Activated CD8-positive, alpha-beta memory T cell treated with anti-CD3 and anti-CD28 coated beads, Interleukin-2, amount 50 U/mL, for 4 hours (primary cell): Measurements from ENCODE around the gene RAD23A.

Source experiments
- DNase-seq: peaks from one replicate; pipeline ENCODE4 v3.0.0-alpha.2; 2020

RAD23A gene

GRCh38 chr19:12987190-12987589, 41.5 kb downstream of the RAD23A start:
- DNase-seq: no peak

- no peak for DNase-seq
Measured at GRCh38 chr19:12987781-12988180, 42.1 kb downstream of the RAD23A start.

- DNase-seq: no peak
Measured at GRCh38 chr19:12990431-12990830, 44.8 kb downstream of the RAD23A start.

- no peak for DNase-seq
Measured at GRCh38 chr19:12990853-12991252, 45.2 kb downstream of the RAD23A start.

- DNase-seq: no peak
Measured at GRCh38 chr19:12991296-12991695, 45.6 kb downstream of the RAD23A start.

GRCh38 chr19:12992729-12993128, 47.1 kb downstream of the RAD23A start:
- no peak for DNase-seq

GRCh38 chr19:12993562-12993961, 47.9 kb downstream of the RAD23A start:
- DNase-seq: no peak

GRCh38 chr19:12994701-12995595, 49.3 kb downstream of the RAD23A start, which contains the start of gene NFIX:
TSS of gene NFIX (plus strand) at chr19:12995475. CDS start at chr19:12995838, 363 bp downstream.
- peak; percentile 73 for DNase-seq

GRCh38 chr19:12995596-12996405, 50.1 kb downstream of the RAD23A start:
- DNase-seq: no peak

- DNase-seq: no peak
Measured at GRCh38 chr19:12996406-12997094, 50.9 kb downstream of the RAD23A start.

GRCh38 chr19:12997179-12997966, 51.7 kb downstream of the RAD23A start:
- DNase-seq: no peak

- DNase-seq: no peak
Measured at GRCh38 chr19:12997967-12998940, 52.6 kb downstream of the RAD23A start.

- no peak for DNase-seq
Measured at GRCh38 chr19:13001166-13001501, 55.5 kb downstream of the RAD23A start.

- DNase-seq: no peak
Measured at GRCh38 chr19:13001502-13002165, 56.0 kb downstream of the RAD23A start.

- DNase-seq: no peak
Measured at GRCh38 chr19:13002166-13002898, 56.7 kb downstream of the RAD23A start.

- DNase-seq: no peak
Measured at GRCh38 chr19:13003081-13003480, 57.4 kb downstream of the RAD23A start.
